WTC11 (cell line): ENCODE measurements around the gene PLCG1.

ENCODE experiments used
- CTCF ChIP-seq: fragments of 200-600 bp; IDR thresholded peaks from 2 replicates; pipeline ENCODE4 v1.8.0; 2022; ENCODE audit warnings: antibody characterized with exemption
- EMX1 ChIP-seq: fragments of 250-450 bp; sonication (Bioruptor Pico); IDR thresholded peaks from 2 replicates; pipeline ENCODE4 v1.8.0; 2021; ENCODE audit warnings: mild to moderate bottlenecking
- GABPB1 ChIP-seq: sonication (generic); formaldehyde crosslinking; IDR thresholded peaks from 2 replicates; pipeline ENCODE4 v1.8.1; 2023; ENCODE audit warnings: mild to moderate bottlenecking, missing genetic modification reagents
- GTF2I ChIP-seq: fragments of 250-450 bp; sonication (Bioruptor Pico); conservative IDR thresholded peaks from 2 replicates; pipeline ENCODE4 v1.4.0; 2021; ENCODE audit warnings: mild to moderate bottlenecking
- NFYB ChIP-seq: sonication (generic); formaldehyde crosslinking; conservative IDR thresholded peaks from 2 replicates; pipeline ENCODE4 v1.8.0; 2022; ENCODE audit warnings: low read depth, missing genetic modification reagents
- NR2C2 ChIP-seq: sonication (generic); formaldehyde crosslinking; IDR thresholded peaks from 2 replicates; pipeline ENCODE4 v1.8.0; 2022; ENCODE audit warnings: mild to moderate bottlenecking, missing genetic modification reagents
- RELA ChIP-seq: sonication (generic); formaldehyde crosslinking; IDR thresholded peaks from 2 replicates; pipeline ENCODE4 v1.8.1; 2022; ENCODE audit warnings: missing genetic modification reagents, mild to moderate bottlenecking, borderline replicate concordance
- SP1 ChIP-seq: sonication (generic); formaldehyde crosslinking; conservative IDR thresholded peaks from 2 replicates; pipeline ENCODE4 v1.8.1; 2022; ENCODE audit warnings: missing genetic modification reagents
- TP53 ChIP-seq: sonication (generic); formaldehyde crosslinking; IDR thresholded peaks from 2 replicates; pipeline ENCODE4 v1.8.1; 2023; ENCODE audit warnings: mild to moderate bottlenecking, missing genetic modification reagents
- USF1 ChIP-seq: sonication (generic); formaldehyde crosslinking; IDR thresholded peaks from 2 replicates; pipeline ENCODE4 v1.8.0; 2022; ENCODE audit warnings: mild to moderate bottlenecking, missing genetic modification reagents
- ZNF219 ChIP-seq: sonication (generic); formaldehyde crosslinking; IDR thresholded peaks from 2 replicates; pipeline ENCODE4 v1.8.0; 2023; ENCODE audit warnings: missing genetic modification reagents, mild to moderate bottlenecking, borderline replicate concordance
- ZNF263 ChIP-seq: sonication (generic); formaldehyde crosslinking; IDR thresholded peaks from 2 replicates; pipeline ENCODE4 v1.8.1; 2022; ENCODE audit warnings: low read depth, mild to moderate bottlenecking, moderate library complexity, missing genetic modification reagents

- TF ChIP-seq NR2C2 (no peak), CTCF (no peak), ZNF219 (no peak), ZNF263 (CRISPR knock-in tag) (no peak), GTF2I (CRISPR knock-in tag) (no peak), EMX1 (CRISPR knock-in tag) (no peak), NFYB (CRISPR knock-in tag) (no peak), RELA (no peak), GABPB1 (CRISPR knock-in tag) (no peak), SP1 (CRISPR knock-in tag) (no peak), USF1 (CRISPR knock-in tag) (no peak), TP53 (CRISPR knock-in tag) (no peak)
These were observed 27.9 kb downstream of the PLCG1 start for GRCh38 chr20:41165001-41165882.
